ENCODE measurements around the gene FAM161B. TPM values are rescaled to one million over a fixed set of nuclear protein-coding genes. Genes with fewer than 3 reads are reported as not detected.

The FAM161B gene
- total RNA-seq, 1 experiment from 2014 or later: 1.6 TPM

DNA sequence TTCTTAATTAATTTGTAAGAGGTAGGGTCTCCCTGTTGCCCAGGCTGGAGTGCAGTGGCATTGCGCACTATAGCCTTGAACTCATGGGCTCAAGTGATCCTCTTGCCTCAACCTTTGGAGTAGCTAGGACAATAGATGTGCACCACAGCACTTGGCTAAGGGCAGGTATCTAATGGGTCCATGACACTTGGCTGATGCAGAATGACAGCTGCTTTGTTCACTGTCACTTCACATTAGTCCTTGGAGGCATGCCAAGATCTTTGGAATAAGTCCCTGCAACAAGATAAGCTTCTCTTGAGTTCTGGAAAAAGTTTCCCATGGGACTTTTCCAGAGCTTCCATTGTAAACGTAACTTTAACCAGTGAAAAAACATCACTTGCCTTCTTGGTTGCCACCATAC, 23.6 kb upstream of the FAM161B start:
- no peaks in the 10 kb centered on the region for H3K27me3 Mint-ChIP-seq (ENCODE audit: insufficient read depth, unreplicated experiment)
- H3K9me3 Mint-ChIP-seq (ENCODE audit: unreplicated experiment): no peaks in the 10 kb centered on the region
- TF ChIP-seq, protein P1, sequence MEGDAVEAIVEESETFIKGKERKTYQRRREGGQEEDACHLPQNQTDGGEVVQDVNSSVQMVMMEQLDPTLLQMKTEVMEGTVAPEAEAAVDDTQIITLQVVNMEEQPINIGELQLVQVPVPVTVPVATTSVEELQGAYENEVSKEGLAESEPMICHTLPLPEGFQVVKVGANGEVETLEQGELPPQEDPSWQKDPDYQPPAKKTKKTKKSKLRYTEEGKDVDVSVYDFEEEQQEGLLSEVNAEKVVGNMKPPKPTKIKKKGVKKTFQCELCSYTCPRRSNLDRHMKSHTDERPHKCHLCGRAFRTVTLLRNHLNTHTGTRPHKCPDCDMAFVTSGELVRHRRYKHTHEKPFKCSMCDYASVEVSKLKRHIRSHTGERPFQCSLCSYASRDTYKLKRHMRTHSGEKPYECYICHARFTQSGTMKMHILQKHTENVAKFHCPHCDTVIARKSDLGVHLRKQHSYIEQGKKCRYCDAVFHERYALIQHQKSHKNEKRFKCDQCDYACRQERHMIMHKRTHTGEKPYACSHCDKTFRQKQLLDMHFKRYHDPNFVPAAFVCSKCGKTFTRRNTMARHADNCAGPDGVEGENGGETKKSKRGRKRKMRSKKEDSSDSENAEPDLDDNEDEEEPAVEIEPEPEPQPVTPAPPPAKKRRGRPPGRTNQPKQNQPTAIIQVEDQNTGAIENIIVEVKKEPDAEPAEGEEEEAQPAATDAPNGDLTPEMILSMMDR (IDR thresholded peaks at IDR 0.05; ENCODE audit: insufficient read depth in 1 of 2, low read depth in 1 of 2, low read length in 1 of 2, severe bottlenecking in 1 of 2, unreplicated experiment in 1 of 2): no peak
- Histone ChIP-seq H3K4me3 (ENCODE audit: low read depth, low read length) (no peak overlapping the region), H3K27me3 (replicated peaks; ENCODE audit: control insufficient read depth, insufficient read depth, low read length) (no peaks in the 10 kb centered on the region), H3K36me3 (ENCODE audit: control insufficient read depth, insufficient read depth, low read length) (no peaks in the 10 kb centered on the region; the same call in 1 of the 2 replicates), H3K4me1 (peaks cover 15% of the 10 kb centered on the region), H3K9me3 (no peaks in the 10 kb centered on the region)
- ChIA-PET POLR2A (no interaction called here), CTCF (no interaction called here)
- no peak for DNase-seq
- peaks cover 14% of the 10 kb centered on the region for H3K4me1 Mint-ChIP-seq (ENCODE audit: low read depth, unreplicated experiment)
- H3K4me3 Mint-ChIP-seq (ENCODE audit: unreplicated experiment): no peak overlapping the region
- BruUV-seq (replicated peaks): no TSS peak
- H3K27ac Mint-ChIP-seq (ENCODE audit: unreplicated experiment): no peak overlapping the region
- intact Hi-C loops (cut with micrococcal nuclease; ENCODE audit: unreplicated experiment): no loop called here
- H3K36me3 Mint-ChIP-seq (ENCODE audit: insufficient read depth, unreplicated experiment): peaks cover 7% of the 10 kb centered on the region

DNA sequence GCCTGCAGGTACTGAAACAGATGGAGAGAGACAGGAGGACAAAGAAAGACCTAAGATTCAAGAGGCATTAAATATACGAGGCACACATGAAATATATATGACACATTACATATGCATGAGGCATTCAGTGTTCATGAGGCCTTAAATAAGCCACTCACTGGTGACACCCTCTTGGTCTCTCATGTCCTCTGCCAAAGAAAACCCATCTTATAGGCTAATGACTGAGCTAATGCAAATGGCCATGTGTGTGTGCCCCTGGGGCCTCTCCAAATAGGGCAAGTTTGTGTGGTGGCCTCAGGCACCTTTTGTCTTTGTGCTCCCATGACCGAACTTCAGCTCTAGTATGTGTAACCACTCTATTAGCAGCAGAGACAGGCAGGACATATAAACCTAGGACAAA, 19.0 kb upstream of the FAM161B start:
- Mint-ChIP-seq H3K27me3 (ENCODE audit: insufficient read depth, unreplicated experiment) (no peaks in the 10 kb centered on the region), H3K27ac (ENCODE audit: unreplicated experiment) (no peak overlapping the region)

DNA sequence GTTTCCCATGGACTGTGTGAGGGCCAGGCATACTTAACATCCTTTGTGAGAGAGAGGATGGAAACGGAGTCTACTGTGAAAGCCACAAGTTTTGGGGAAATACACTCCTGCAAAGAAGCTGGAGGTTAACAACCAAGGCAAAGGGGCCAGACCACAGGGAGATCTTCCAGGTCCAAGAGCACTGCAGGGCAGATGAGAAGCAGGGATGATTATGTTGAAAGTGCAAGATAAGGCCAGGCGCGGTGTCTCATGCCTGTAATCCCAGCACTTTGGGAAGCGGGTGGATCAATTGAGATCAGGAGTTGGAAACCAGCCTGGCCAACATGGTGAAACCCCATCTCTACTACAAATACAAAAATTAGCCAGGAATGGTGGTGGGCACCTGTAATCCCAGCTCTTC, 15.3 kb upstream of the FAM161B start:
- no peaks in the 10 kb centered on the region for H3K4me1 ChIP-seq
- H3K9me3 ChIP-seq: no peaks in the 10 kb centered on the region
- intact Hi-C loops (cut with micrococcal nuclease; ENCODE audit: unreplicated experiment): no loop called here
- ChIA-PET CTCF (no interaction called here), POLR2A (no interaction called here)
- DNase-seq: no peak
- Mint-ChIP-seq H3K36me3 (ENCODE audit: insufficient read depth, unreplicated experiment) (peaks cover 7% of the 10 kb centered on the region), H3K27ac (ENCODE audit: unreplicated experiment) (no peak overlapping the region), H3K4me1 (ENCODE audit: low read depth, unreplicated experiment) (no peaks in the 10 kb centered on the region), H3K27me3 (ENCODE audit: insufficient read depth, unreplicated experiment) (no peaks in the 10 kb centered on the region), H3K4me3 (ENCODE audit: unreplicated experiment) (no peak overlapping the region), H3K9me3 (ENCODE audit: unreplicated experiment) (no peaks in the 10 kb centered on the region)
- H3K36me3 ChIP-seq (ENCODE audit: control insufficient read depth, insufficient read depth, low read length): no peaks in the 10 kb centered on the region
- H3K4me3 ChIP-seq (ENCODE audit: low read depth, low read length): no peak overlapping the region
- no peaks in the 10 kb centered on the region for H3K27me3 ChIP-seq (replicated peaks; ENCODE audit: control insufficient read depth, insufficient read depth, low read length)
- no TSS peak for BruUV-seq (replicated peaks)
- TF ChIP-seq, protein P1 (IDR thresholded peaks at IDR 0.05; ENCODE audit: insufficient read depth in 1 of 2, low read depth in 1 of 2, low read length in 1 of 2, severe bottlenecking in 1 of 2, unreplicated experiment in 1 of 2): no peak

More for the DNA sequence above, 19.0 kb upstream of the FAM161B start:
- intact Hi-C loops (cut with micrococcal nuclease; ENCODE audit: unreplicated experiment): no loop called here
- H3K36me3 Mint-ChIP-seq (ENCODE audit: insufficient read depth, unreplicated experiment): peaks cover 7% of the 10 kb centered on the region
- no peaks in the 10 kb centered on the region for H3K9me3 ChIP-seq
- no peaks in the 10 kb centered on the region for H3K4me1 ChIP-seq
- no peak for DNase-seq
- H3K36me3 ChIP-seq (ENCODE audit: control insufficient read depth, insufficient read depth, low read length): no peaks in the 10 kb centered on the region; the same call in 1 of the 2 replicates
- ChIA-PET POLR2A (no interaction called here), CTCF (no interaction called here)
- H3K4me3 Mint-ChIP-seq (ENCODE audit: unreplicated experiment): no peak overlapping the region
- no peak overlapping the region for H3K4me3 ChIP-seq (ENCODE audit: low read depth, low read length)
- no peaks in the 10 kb centered on the region for H3K27me3 ChIP-seq (replicated peaks; ENCODE audit: control insufficient read depth, insufficient read depth, low read length)
- BruUV-seq (replicated peaks): no TSS peak
- no peaks in the 10 kb centered on the region for H3K9me3 Mint-ChIP-seq (ENCODE audit: unreplicated experiment)
- TF ChIP-seq, protein P1 (IDR thresholded peaks at IDR 0.05; ENCODE audit: insufficient read depth in 1 of 2, low read depth in 1 of 2, low read length in 1 of 2, severe bottlenecking in 1 of 2, unreplicated experiment in 1 of 2): no peak
- H3K4me1 Mint-ChIP-seq (ENCODE audit: low read depth, unreplicated experiment): no peaks in the 10 kb centered on the region
